IMR-90 (cell line): ENCODE measurements around the gene RAB3C. TPM values are rescaled to one million over a fixed set of nuclear protein-coding genes. Genes with fewer than 3 reads are reported as not detected.

Experiments used
- ATAC-seq: fragments of 200-7000 bp; cut with Tn5 transposase; 2 replicates; pipeline ENCODE4 v1.9.1; 2020; ENCODE audit warnings: low read depth, mild to moderate bottlenecking, moderate library complexity
- BruUV-seq: library from RNA; stranded (reverse); fragments of 400-500 nt; replicated peaks from 2 replicates; lab custom pipeline; 2021; lab: Mats Ljungman, UMichigan
- CTCF ChIA-PET: fragments of 300-600 bp; formaldehyde crosslinking; extraction: SDS; loops from one replicate; lab custom pipeline; 2021; ENCODE audit warnings: antibody characterized with exemption; lab: Yijun Ruan, JAX
- POLR2A ChIA-PET: fragments of 300-600 bp; sonication (Branson Sonifier 250); formaldehyde crosslinking; loops from one replicate; lab custom pipeline; 2022; ENCODE audit warnings: antibody characterized with exemption; ENCODE audit not compliant: unreplicated experiment; lab: Charles Lee
- DNase-seq: peaks from one replicate; pipeline ENCODE4 v3.0.0; 2013
- H2AFZ ChIP-seq: replicated peaks from 2 replicates; pipeline ENCODE3; 2013; ENCODE audit warnings: low read length, mild to moderate bottlenecking; ENCODE audit not compliant: poor library complexity
- H2AK5ac ChIP-seq: 2 replicates; pipeline ENCODE4 v1.6.1; 2013; ENCODE audit warnings: low read depth, low read length, inconsistent platforms
- H2AK9ac ChIP-seq: replicated peaks from 2 replicates; pipeline ENCODE3; 2013; ENCODE audit warnings: mild to moderate bottlenecking, low read depth, low read length, moderate library complexity; ENCODE audit not compliant: poor library complexity
- H2BK120ac ChIP-seq: 2 replicates; pipeline ENCODE4 v1.6.1; 2013; ENCODE audit warnings: low read depth, low read length, inconsistent platforms
- H2BK15ac ChIP-seq: 3 replicates; pipeline ENCODE4 v1.6.1; 2013; ENCODE audit warnings: low read depth, low read length, inconsistent platforms
- H2BK20ac ChIP-seq: 2 replicates; pipeline ENCODE4 v1.6.1; 2013; ENCODE audit warnings: low read depth, mild to moderate bottlenecking, inconsistent platforms, low read length, moderate library complexity
- H2BK5ac ChIP-seq: 2 replicates; pipeline ENCODE4 v1.6.1; 2013; ENCODE audit warnings: mild to moderate bottlenecking, low read depth, low read length, inconsistent platforms; ENCODE audit not compliant: poor library complexity, severe bottlenecking
- H3K14ac ChIP-seq: replicated peaks from 2 replicates; pipeline ENCODE4 v1.6.1; 2013; ENCODE audit warnings: low read depth, low read length, inconsistent platforms
- H3K18ac ChIP-seq: 2 replicates; pipeline ENCODE4 v1.6.1; 2013; ENCODE audit warnings: low read depth, low read length, control low read depth
- H3K23ac ChIP-seq: 2 replicates; pipeline ENCODE4 v1.6.1; 2013; ENCODE audit warnings: low read depth, low read length, inconsistent platforms
- H3K27ac ChIP-seq: 2 replicates; pipeline ENCODE4 v1.5.1; 2013; ENCODE audit warnings: mild to moderate bottlenecking, control low read depth, low read length; ENCODE audit not compliant: insufficient read depth
- H3K27me3 ChIP-seq: 2 replicates; pipeline ENCODE4 v1.6.1; 2013; ENCODE audit warnings: low read length; ENCODE audit not compliant: control insufficient read depth, insufficient read depth
- H3K36me3 ChIP-seq: 2 replicates; pipeline ENCODE4 v1.6.1; 2013; ENCODE audit warnings: low read length, mixed read lengths; ENCODE audit not compliant: control insufficient read depth, insufficient read depth
- H3K4ac ChIP-seq: 2 replicates; pipeline ENCODE4 v1.6.1; 2013; ENCODE audit warnings: low read depth, low read length, inconsistent platforms
- H3K4me1 ChIP-seq: 2 replicates; pipeline ENCODE4 v1.6.1; 2013; ENCODE audit warnings: low read length, mixed read lengths; ENCODE audit not compliant: control insufficient read depth, insufficient read depth
- H3K4me2 ChIP-seq: 2 replicates; pipeline ENCODE4 v1.6.1; 2013; ENCODE audit warnings: low read depth, mild to moderate bottlenecking, control low read depth, low read length, moderate library complexity
- H3K4me3 ChIP-seq: 2 replicates; pipeline ENCODE4 v1.5.1; 2013; ENCODE audit warnings: low read depth, mild to moderate bottlenecking, control low read depth, low read length, moderate library complexity; ENCODE audit not compliant: insufficient read depth
- H3K56ac ChIP-seq: 2 replicates; pipeline ENCODE4 v1.6.1; 2013; ENCODE audit warnings: low read length, inconsistent platforms; ENCODE audit not compliant: insufficient read depth; ENCODE audit errors: extremely low read depth
- H3K79me1 ChIP-seq, 2 experiments: 2 replicates each; pipeline ENCODE4 v1.6.1; 2013; ENCODE audit warnings: low read length in 2 of 2, inconsistent platforms in 1 of 2, low read depth in 1 of 2
- H3K9ac ChIP-seq: 2 replicates; pipeline ENCODE4 v1.6.1; 2013; ENCODE audit warnings: low read depth, low read length, control low read depth
- H3K9me1 ChIP-seq: 2 replicates; pipeline ENCODE4 v1.6.1; 2013; ENCODE audit warnings: low read length, inconsistent platforms; ENCODE audit not compliant: insufficient read depth
- H3K9me3 ChIP-seq: 2 replicates; pipeline ENCODE4 v1.6.1; 2013; ENCODE audit warnings: low read length; ENCODE audit not compliant: control insufficient read depth, insufficient read depth
- H4K20me1 ChIP-seq: 2 replicates; pipeline ENCODE4 v1.6.1; 2013; ENCODE audit warnings: low read length, inconsistent platforms; ENCODE audit not compliant: insufficient read depth
- H4K5ac ChIP-seq: 2 replicates; pipeline ENCODE4 v1.6.1; 2013; ENCODE audit warnings: mild to moderate bottlenecking, low read depth, low read length, control low read depth
- H4K8ac ChIP-seq, 2 experiments: 2 replicates each; pipeline ENCODE4 v1.6.1; 2013; ENCODE audit warnings: low read depth in 2 of 2, low read length in 2 of 2, control low read depth in 1 of 2, inconsistent platforms in 1 of 2
- H4K91ac ChIP-seq: 2 replicates; pipeline ENCODE4 v1.6.1; 2013; ENCODE audit warnings: low read depth, low read length, inconsistent platforms; ENCODE audit not compliant: insufficient read depth
- CHD1 ChIP-seq: IDR thresholded peaks from 2 replicates; pipeline ENCODE4 v1.6.1; 2012; ENCODE audit warnings: low read depth, low read length, improper control_type of control experiment
- USF2 ChIP-seq: fragments of 150-350 bp; IDR thresholded peaks from 2 replicates; pipeline ENCODE4 v1.6.1; 2017; ENCODE audit warnings: mild to moderate bottlenecking, antibody characterized with exemption, low read length, low read depth
- dilution Hi-C: fragments of 300-500 bp; cut with HindIII; formaldehyde crosslinking; loops from one replicate; pipeline ENCODE4 v1.14.3; 2018; ENCODE audit warnings: low sequenced_read_pairs; ENCODE audit not compliant: unreplicated experiment
- in situ Hi-C: fragments of 300-500 bp; cut with MboI; formaldehyde crosslinking; loops from 3 replicates; pipeline ENCODE4 v1.14.3; 2019; ENCODE audit warnings: low sequenced_read_pairs, inconsistent platforms, mixed read lengths
- intact Hi-C: fragments of 100-400 bp; cut with micrococcal nuclease; formaldehyde crosslinking; loops from 2 replicates; pipeline ENCODE4 v1.10.0; 2022
- polyA plus RNA-seq, 3 experiments: library from polyadenylated mRNA; depleted of rRNA; stranded (reverse); fragments of >200 nt; gene quantifications; 2 replicates each; pipeline ENCODE4 v1.2.3, GENCODE V29; 2012; ENCODE audit warnings: low replicate concordance in 1 of 3
- total RNA-seq: library from RNA; depleted of rRNA; stranded (reverse); fragments of >200 nt; gene quantifications from 2 replicates; pipeline ENCODE4 v1.2.3, GENCODE V29; 2012

RAB3C gene
- total and polyA plus RNA-seq, 2 of the 4 experiments (the other 2 are of a cell fraction) = not detected

GRCh38 chr5:58750036-58750435 lies 167.2 kb downstream of the RAB3C start:
- no peaks in the 10 kb centered on the region for H3K9me3 ChIP-seq
- no peak overlapping the region for H4K8ac ChIP-seq
- H3K4me2 ChIP-seq = no peak overlapping the region
- intact Hi-C loops = no loop called here
- no peak overlapping the region for H2AFZ ChIP-seq
- H3K18ac ChIP-seq = no peak overlapping the region
- dilution Hi-C loops = no loop called here
- H3K4me1 ChIP-seq = no peaks in the 10 kb centered on the region
- no peak overlapping the region for H4K5ac ChIP-seq
- ChIA-PET POLR2A (no interaction called here), CTCF (no interaction called here)
- no TSS peak for BruUV-seq
- H3K4me3 ChIP-seq = no peak overlapping the region
- H4K91ac ChIP-seq = no peak overlapping the region
- no peak overlapping the region for H3K4ac ChIP-seq
- no peak overlapping the region for H2BK20ac ChIP-seq
- H3K14ac ChIP-seq = no peak overlapping the region
- H3K9me1 ChIP-seq = no peaks in the 10 kb centered on the region
- no peak overlapping the region for H3K9ac ChIP-seq
- no peaks in the 10 kb centered on the region for H4K20me1 ChIP-seq
- H3K27ac ChIP-seq = no peak overlapping the region
- no peak overlapping the region for H2AK9ac ChIP-seq
- ATAC-seq = no peak
- H3K23ac ChIP-seq = no peak overlapping the region
- no peak overlapping the region for H2BK5ac ChIP-seq
- DNase-seq = no peak
- no peak for TF ChIP-seq CHD1
- TF ChIP-seq USF2 = no peak
- no peak overlapping the region for H2AK5ac ChIP-seq
- no peak overlapping the region for H2BK120ac ChIP-seq
- no peak overlapping the region for H3K56ac ChIP-seq
- in situ Hi-C loops = no loop called here
- no peaks in the 10 kb centered on the region for H3K27me3 ChIP-seq
- H3K36me3 ChIP-seq = no peaks in the 10 kb centered on the region
- no peaks in the 10 kb centered on the region for H3K79me1 ChIP-seq
- no peak overlapping the region for H2BK15ac ChIP-seq
